ENCODE measurements around the gene ZBTB16. TPM values are rescaled to one million over a fixed set of nuclear protein-coding genes. Genes with fewer than 3 reads are reported as not detected.

Gene ZBTB16
- total RNA-seq, 1 donor from 2014 or later, result not detected

- Mint-ChIP-seq H3K36me3 (no peaks in the 10 kb centered on the region), H3K27me3 (ENCODE audit: low read depth) (peaks cover 97% of the 10 kb centered on the region), H3K27ac (no peak overlapping the region), H3K4me1 (no peaks in the 10 kb centered on the region), H3K9me3 (no peaks in the 10 kb centered on the region), H3K4me3 (no peak overlapping the region)
- DNase-seq (ENCODE audit: low spot score in 2 of 2, unreplicated experiment in 2 of 2), result no peak
- TF ChIP-seq CTCF (IDR thresholded peaks at IDR 0.05; ENCODE audit: unreplicated experiment), result no peak
Measured at GRCh38 chr11:114123692-114124330, 64.3 kb downstream of the ZBTB16 start.

- Mint-ChIP-seq H3K36me3 (no peaks in the 10 kb centered on the region), H3K27me3 (ENCODE audit: low read depth) (peaks cover 99% of the 10 kb centered on the region), H3K27ac (no peak overlapping the region), H3K4me1 (no peaks in the 10 kb centered on the region), H3K9me3 (no peaks in the 10 kb centered on the region), H3K4me3 (no peak overlapping the region)
- no peak for DNase-seq (ENCODE audit: low spot score in 2 of 2, unreplicated experiment in 2 of 2)
- TF ChIP-seq CTCF (IDR thresholded peaks at IDR 0.05; ENCODE audit: unreplicated experiment), result no peak
Measured at GRCh38 chr11:114124601-114125144, 65.2 kb downstream of the ZBTB16 start.

DNA sequence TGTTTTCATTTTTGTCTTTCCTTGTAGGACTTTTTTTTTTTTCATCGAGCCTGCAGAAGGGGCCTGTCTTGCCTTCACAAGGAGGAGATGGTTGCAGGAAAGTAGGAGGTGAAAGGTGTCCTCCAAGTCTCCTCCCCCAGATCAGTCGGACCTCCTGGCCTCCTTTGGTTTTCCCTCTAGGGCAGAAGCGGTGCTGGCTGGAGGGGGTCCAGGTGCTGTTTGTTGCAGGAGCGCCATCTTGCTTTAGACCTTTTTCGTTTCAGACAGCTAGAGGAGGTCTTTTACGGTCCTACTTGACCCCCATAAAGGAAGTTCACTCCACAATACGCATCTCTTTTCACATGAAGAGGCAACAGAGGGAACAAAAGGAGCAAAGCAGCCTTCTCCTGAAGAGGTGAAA, 66.0 kb downstream of the ZBTB16 start:
- H3K27ac Mint-ChIP-seq, result no peak overlapping the region
- peaks cover 99% of the 10 kb centered on the region for H3K27me3 Mint-ChIP-seq (ENCODE audit: low read depth)
- H3K4me1 Mint-ChIP-seq, result no peaks in the 10 kb centered on the region
- no peaks in the 10 kb centered on the region for H3K36me3 Mint-ChIP-seq
- TF ChIP-seq CTCF (IDR thresholded peaks at IDR 0.05; ENCODE audit: unreplicated experiment), result no peak
- H3K4me3 Mint-ChIP-seq, result no peak overlapping the region
- no peaks in the 10 kb centered on the region for H3K9me3 Mint-ChIP-seq
- DNase-seq (ENCODE audit: low spot score in 2 of 2, unreplicated experiment in 2 of 2), result no peak

DNA sequence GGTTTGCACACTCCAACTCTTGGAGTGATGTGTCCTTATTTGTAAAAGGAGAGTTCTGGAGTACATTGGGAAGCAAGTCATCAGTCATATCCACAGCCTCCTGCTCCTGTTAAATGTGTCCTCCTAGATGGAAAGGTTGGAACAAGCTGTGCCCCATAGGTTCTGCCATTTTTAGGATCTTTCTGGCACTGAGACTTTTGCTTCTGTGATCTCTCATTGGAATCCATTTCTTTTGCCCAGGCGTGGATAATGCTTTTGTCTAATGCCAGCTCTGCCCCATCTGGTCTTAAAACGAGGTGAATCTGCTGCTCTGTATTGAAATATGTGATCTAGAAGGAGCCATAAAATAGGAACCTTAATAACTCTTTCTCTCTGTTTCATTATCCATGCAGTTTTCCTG, 66.4 kb downstream of the ZBTB16 start:
- no peaks in the 10 kb centered on the region for H3K36me3 Mint-ChIP-seq
- no peaks in the 10 kb centered on the region for H3K4me1 Mint-ChIP-seq
- no peak overlapping the region for H3K27ac Mint-ChIP-seq
- H3K4me3 Mint-ChIP-seq, result no peak overlapping the region
- no peaks in the 10 kb centered on the region for H3K9me3 Mint-ChIP-seq
- no peak for TF ChIP-seq CTCF (IDR thresholded peaks at IDR 0.05; ENCODE audit: unreplicated experiment)
- no peak for DNase-seq (ENCODE audit: low spot score in 2 of 2, unreplicated experiment in 2 of 2)
- peaks cover 99% of the 10 kb centered on the region for H3K27me3 Mint-ChIP-seq (ENCODE audit: low read depth)

- Mint-ChIP-seq H3K27ac (no peak overlapping the region), H3K4me3 (no peak overlapping the region)
Measured at GRCh38 chr11:114128399-114128798, 68.9 kb downstream of the ZBTB16 start.

More at GRCh38 chr11:114128399-114128798, 68.9 kb downstream of the ZBTB16 start:
- no peak for DNase-seq (ENCODE audit: low spot score in 2 of 2, unreplicated experiment in 2 of 2)
- Mint-ChIP-seq H3K36me3 (no peaks in the 10 kb centered on the region), H3K27me3 (ENCODE audit: low read depth) (peaks cover 95% of the 10 kb centered on the region), H3K9me3 (no peaks in the 10 kb centered on the region), H3K4me1 (no peaks in the 10 kb centered on the region)
- no peak for TF ChIP-seq CTCF (IDR thresholded peaks at IDR 0.05; ENCODE audit: unreplicated experiment)

All from mesothelial cell of epicardium (in vitro differentiated cells).